H9 (cell line): ENCODE measurements around the gene LPCAT2. TPM values are rescaled to one million over a fixed set of nuclear protein-coding genes. Genes with fewer than 3 reads are reported as not detected.

Experiments
- DNase-seq: peaks from one replicate; pipeline ENCODE4 v3.0.0-alpha.2; 2017
- H2AFZ ChIP-seq: one replicate; pipeline ENCODE4 v1.6.1; 2013; ENCODE audit warnings: mild to moderate bottlenecking, low read length, control low read depth, moderate library complexity
- H2AK5ac ChIP-seq: 2 replicates; pipeline ENCODE4 v1.6.1; 2013; ENCODE audit warnings: low read length, control low read depth, mixed read lengths; ENCODE audit not compliant: insufficient read length
- H2BK120ac ChIP-seq: one replicate; pipeline ENCODE4 v1.6.1; 2013; ENCODE audit warnings: low read depth, mild to moderate bottlenecking, low read length, control low read depth, inconsistent platforms; ENCODE audit not compliant: poor library complexity, severe bottlenecking
- H2BK12ac ChIP-seq: 2 replicates; pipeline ENCODE4 v1.6.1; 2013; ENCODE audit warnings: low read length, control low read depth, mixed read lengths, low read depth; ENCODE audit not compliant: insufficient read length
- H2BK15ac ChIP-seq: 2 replicates; pipeline ENCODE4 v1.6.1; 2013; ENCODE audit warnings: low read depth, low read length, control low read depth
- H2BK20ac ChIP-seq: one replicate; pipeline ENCODE4 v1.6.1; 2013; ENCODE audit warnings: low read depth, mild to moderate bottlenecking, low read length, control low read depth, inconsistent platforms; ENCODE audit not compliant: poor library complexity, severe bottlenecking
- H2BK5ac ChIP-seq: 2 replicates; pipeline ENCODE4 v1.6.1; 2013; ENCODE audit warnings: low read length, control low read depth, mixed read lengths; ENCODE audit not compliant: insufficient read length
- H3K14ac ChIP-seq: 2 replicates; pipeline ENCODE4 v1.6.1; 2013; ENCODE audit warnings: low read length, control low read depth; ENCODE audit not compliant: insufficient read depth
- H3K18ac ChIP-seq: 2 replicates; pipeline ENCODE4 v1.6.1; 2013; ENCODE audit warnings: low read depth, mild to moderate bottlenecking, mixed read lengths, low read length, control low read depth; ENCODE audit not compliant: insufficient read length
- H3K23ac ChIP-seq: 2 replicates; pipeline ENCODE4 v1.6.1; 2013; ENCODE audit warnings: low read length, control low read depth, mixed read lengths, low read depth; ENCODE audit not compliant: insufficient read length
- H3K23me2 ChIP-seq: 2 replicates; pipeline ENCODE4 v1.6.1; 2013; ENCODE audit warnings: low read depth, mild to moderate bottlenecking, mixed read lengths, low read length, control low read depth; ENCODE audit not compliant: insufficient read length, poor library complexity, severe bottlenecking
- H3K27ac ChIP-seq: 2 replicates; pipeline ENCODE4 v1.5.1; 2013; ENCODE audit warnings: low read length, control low read depth, mixed read lengths, low read depth; ENCODE audit not compliant: insufficient read length
- H3K27me3 ChIP-seq: 2 replicates; pipeline ENCODE4 v1.6.1; 2013; ENCODE audit warnings: low read length, control low read depth, inconsistent platforms; ENCODE audit not compliant: insufficient read depth
- H3K4ac ChIP-seq: 2 replicates; pipeline ENCODE4 v1.6.1; 2013; ENCODE audit warnings: low read depth, mild to moderate bottlenecking, control low read depth, inconsistent platforms, low read length, moderate library complexity
- H3K4me1 ChIP-seq: 2 replicates; pipeline ENCODE4 v1.6.1; 2013; ENCODE audit warnings: low read length, control low read depth, inconsistent platforms; ENCODE audit not compliant: insufficient read depth
- H3K4me2 ChIP-seq: 2 replicates; pipeline ENCODE4 v1.6.1; 2013; ENCODE audit warnings: low read length, control low read depth, mixed read lengths; ENCODE audit not compliant: insufficient read length, insufficient read depth
- H3K56ac ChIP-seq: 2 replicates; pipeline ENCODE4 v1.6.1; 2013; ENCODE audit warnings: low read depth, mild to moderate bottlenecking, mixed read lengths, low read length, control low read depth; ENCODE audit not compliant: insufficient read length
- H3K79me1 ChIP-seq: 2 replicates; pipeline ENCODE4 v1.6.1; 2013; ENCODE audit warnings: low read depth, mild to moderate bottlenecking, moderate library complexity, low read length, control low read depth, inconsistent platforms; ENCODE audit not compliant: insufficient read depth, poor library complexity, severe bottlenecking
- H3K79me2 ChIP-seq: 2 replicates; pipeline ENCODE4 v1.6.1; 2013; ENCODE audit warnings: low read length, control low read depth, inconsistent platforms; ENCODE audit not compliant: insufficient read depth
- H3K9ac ChIP-seq: 2 replicates; pipeline ENCODE4 v1.6.1; 2013; ENCODE audit warnings: low read length, control low read depth, mixed read lengths; ENCODE audit not compliant: insufficient read length; ENCODE audit errors: extremely low read depth
- H3K9me3 ChIP-seq: one replicate; pipeline ENCODE4 v1.6.1; 2013; ENCODE audit warnings: low read depth, low read length, inconsistent platforms; ENCODE audit not compliant: control insufficient read depth
- H3T11ph ChIP-seq: one replicate; pipeline ENCODE4 v1.6.1; 2013; ENCODE audit warnings: mild to moderate bottlenecking, low read length, control low read depth, inconsistent platforms
- H4K20me1 ChIP-seq: one replicate; pipeline ENCODE4 v1.6.1; 2013; ENCODE audit not compliant: control insufficient read depth, insufficient read length, insufficient read depth
- H4K5ac ChIP-seq: 2 replicates; pipeline ENCODE4 v1.6.1; 2013; ENCODE audit warnings: low read depth, mild to moderate bottlenecking, mixed read lengths, low read length, control low read depth; ENCODE audit not compliant: insufficient read length
- H4K8ac ChIP-seq: replicated peaks from 2 replicates; pipeline ENCODE4 v1.6.1; 2013; ENCODE audit warnings: low read length, control low read depth, mixed read lengths, low read depth; ENCODE audit not compliant: insufficient read length
- H4K91ac ChIP-seq: 2 replicates; pipeline ENCODE4 v1.6.1; 2013; ENCODE audit warnings: low read depth, mild to moderate bottlenecking, moderate library complexity, mixed read lengths, low read length, control low read depth; ENCODE audit not compliant: insufficient read length
- H3K27ac Mint-ChIP-seq, 3 experiments: 2 replicates in 2 of 3; 3 replicates in 1 of 3; pipeline ENCODE4 v1.8.0; 2020 to 2021; ENCODE audit warnings: mixed read lengths in 3 of 3, mild to moderate bottlenecking in 1 of 3, moderate library complexity in 1 of 3
- H3K27me3 Mint-ChIP-seq: 2 replicates; pipeline ENCODE4 v1.8.0; 2021; ENCODE audit warnings: low read depth, mild to moderate bottlenecking, moderate library complexity, mixed read lengths
- H3K36me3 Mint-ChIP-seq, 3 experiments: 2 replicates in 2 of 3; 3 replicates in 1 of 3; pipeline ENCODE4 v1.8.0; 2020 to 2021; ENCODE audit warnings: low read depth in 3 of 3, mixed read lengths in 3 of 3; ENCODE audit not compliant: insufficient read depth in 1 of 3
- H3K4me1 Mint-ChIP-seq, 2 experiments: 2 replicates each; pipeline ENCODE4 v1.8.0; 2020; ENCODE audit warnings: mixed read lengths in 2 of 2
- H3K4me3 Mint-ChIP-seq, 2 experiments: 2 replicates in 1 of 2; 3 replicates in 1 of 2; pipeline ENCODE4 v1.8.0; 2020 to 2021; ENCODE audit warnings: mild to moderate bottlenecking in 2 of 2, mixed read lengths in 2 of 2, moderate library complexity in 1 of 2
- H3K9me3 Mint-ChIP-seq, 2 experiments: 2 replicates in 1 of 2; 3 replicates in 1 of 2; pipeline ENCODE4 v1.8.0; 2020; ENCODE audit warnings: mild to moderate bottlenecking in 2 of 2, mixed read lengths in 2 of 2, moderate library complexity in 1 of 2
- CTCF ChIP-seq: fragments of 200-600 bp; sonication (generic); conservative IDR thresholded peaks from 3 replicates; pipeline ENCODE4 v1.8.0; 2021; ENCODE audit warnings: antibody characterized with exemption, mild to moderate bottlenecking
- WGBS: extraction: QIAGEN DNeasy Blood & Tissue Kit; methylation state at CpG from one replicate; pipeline ENCODE4 v1.1.7; 2013; ENCODE audit warnings: missing lambda C conversion rate, low lambda C conversion rate, mixed read lengths; ENCODE audit not compliant: insufficient read length; ENCODE audit errors: extremely low coverage; 5-methylcytosine and 5-hydroxymethylcytosine counted together
- total RNA-seq: library from RNA; stranded (reverse); gene quantifications from 2 replicates; pipeline ENCODE4 v1.2.1, GENCODE V29; 2021

Gene LPCAT2
- total RNA-seq, 1 experiment from 2014 or later = 2.8 TPM

GRCh38 chr16:55477736-55478135, 31.1 kb upstream of the LPCAT2 start:
- DNase-seq = no peak
- Histone ChIP-seq H3K4me2 (no peak overlapping the region), H3K27ac (no peak overlapping the region), H2AFZ (no peak overlapping the region), H4K20me1 (no peaks in the 10 kb centered on the region), H2BK5ac (no peak overlapping the region), H3K14ac (no peak overlapping the region), H4K8ac (no peak overlapping the region), H3K56ac (no peak overlapping the region), H3K4ac (no peak overlapping the region), H2BK20ac (no peak overlapping the region), H3K23me2 (peaks cover 20% of the 10 kb centered on the region), H3K9ac (no peak overlapping the region), H3K9me3 (no peaks in the 10 kb centered on the region), H2BK120ac (no peak overlapping the region), H3T11ph (no peak overlapping the region), H4K5ac (no peak overlapping the region), H3K79me2 (no peaks in the 10 kb centered on the region), H4K91ac (no peak overlapping the region), H3K27me3 (peaks cover 30% of the 10 kb centered on the region), H2BK15ac (no peak overlapping the region), H3K4me1 (no peaks in the 10 kb centered on the region; the same call in 1 of the 2 replicates), H3K23ac (no peak overlapping the region), H2BK12ac (no peak overlapping the region), H3K18ac (no peak overlapping the region), H3K79me1 (no peaks in the 10 kb centered on the region), H2AK5ac (no peak overlapping the region)
- Mint-ChIP-seq H3K27me3 (peaks cover 94% of the 10 kb centered on the region), H3K27ac (no peak overlapping the region; a peak in 1 of 7 replicates), H3K36me3 (no peaks in the 10 kb centered on the region; a peak in 1 of 7 replicates), H3K4me3 (peak overlapping the region in 1 of 2 experiments; percentile 53; a peak in 3 of 5 replicates), H3K9me3 (peaks cover 0 to 2% of the 10 kb centered on the region in 2 experiments; a peak in 2 of 5 replicates), H3K4me1 (peaks cover 42% of the 10 kb centered on the region in 2 experiments)
- WGBS = no CpG with 5 or more reads among the region's 3 CpGs
- TF ChIP-seq CTCF = no peak
